Keratinocyte (primary cell): ENCODE measurements around the gene EYS.

Source experiments
- CTCF ChIP-seq, 3 experiments: IDR thresholded peaks in 1 of 3; conservative IDR thresholded peaks in 1 of 3; optimal IDR thresholded peaks in 1 of 3; 2 replicates in 2 of 3; 3 replicates in 1 of 3; pipeline versions ENCODE3 to v1.5.1; 2011; ENCODE audit warnings: low read length in 3 of 3, mild to moderate bottlenecking in 3 of 3, moderate library complexity in 2 of 3, control low read depth in 1 of 3, inconsistent platforms in 1 of 3; ENCODE audit not compliant: insufficient read depth in 2 of 3; ENCODE audit errors: extremely low read depth in 1 of 3
- EZH2 ChIP-seq: IDR thresholded peaks from one replicate; pipeline ENCODE4 v1.6.1; 2012; ENCODE audit warnings: inconsistent platforms, mild to moderate bottlenecking, low read length, moderate library complexity

GRCh38 chr6:63859528-63859927 lies 1847.5 kb downstream of the EYS start:
- no peak for TF ChIP-seq CTCF (optimal IDR thresholded peaks at IDR 0.05 in 1 of 3, IDR thresholded peaks at IDR 0.05 in 1 of 3, conservative IDR thresholded peaks at IDR 0.05 in 1 of 3; ENCODE audit: extremely low read depth in 1 of 3, insufficient read depth in 2 of 3, low read length in 3 of 3)
- no peak for TF ChIP-seq EZH2
